Effector memory CD4-positive, alpha-beta T cell (primary cell): ENCODE measurements around the gene HPDL.
"Not testable (repeated sequence)": the region's sequence is repeated elsewhere in the genome, so short reads cannot be mapped to it uniquely, and the experiment has no call there.

Source experiments
- DNase-seq, 3 donors: peaks; one replicate each; pipeline ENCODE4 v3.0.0-alpha.2; 2020
- H3K27ac ChIP-seq: 2 replicates; pipeline ENCODE4 v1.7.0; 2013; ENCODE audit warnings: mild to moderate bottlenecking, low read length, moderate library complexity; ENCODE audit not compliant: insufficient read depth, poor library complexity, severe bottlenecking
- H3K27me3 ChIP-seq: replicated peaks from 2 replicates; pipeline ENCODE4 v1.7.0; 2013; ENCODE audit warnings: mild to moderate bottlenecking, low read length; ENCODE audit not compliant: insufficient read depth, control insufficient read depth, poor library complexity, severe bottlenecking
- H3K36me3 ChIP-seq: 2 replicates; pipeline ENCODE4 v1.7.0; 2013; ENCODE audit warnings: mild to moderate bottlenecking, low read length, moderate library complexity; ENCODE audit not compliant: control insufficient read depth, insufficient read depth
- H3K4me1 ChIP-seq: 2 replicates; pipeline ENCODE4 v1.7.0; 2013; ENCODE audit warnings: low read length, mild to moderate bottlenecking; ENCODE audit not compliant: control insufficient read depth, insufficient read depth, poor library complexity, severe bottlenecking
- H3K4me3 ChIP-seq: 2 replicates; pipeline ENCODE4 v1.7.0; 2013; ENCODE audit warnings: low read length, low read depth, mild to moderate bottlenecking; ENCODE audit not compliant: insufficient read depth, poor library complexity, severe bottlenecking
- H3K9me3 ChIP-seq: 2 replicates; pipeline ENCODE4 v1.7.0; 2013; ENCODE audit warnings: mild to moderate bottlenecking, low read length, moderate library complexity; ENCODE audit not compliant: control insufficient read depth

HPDL gene

DNA sequence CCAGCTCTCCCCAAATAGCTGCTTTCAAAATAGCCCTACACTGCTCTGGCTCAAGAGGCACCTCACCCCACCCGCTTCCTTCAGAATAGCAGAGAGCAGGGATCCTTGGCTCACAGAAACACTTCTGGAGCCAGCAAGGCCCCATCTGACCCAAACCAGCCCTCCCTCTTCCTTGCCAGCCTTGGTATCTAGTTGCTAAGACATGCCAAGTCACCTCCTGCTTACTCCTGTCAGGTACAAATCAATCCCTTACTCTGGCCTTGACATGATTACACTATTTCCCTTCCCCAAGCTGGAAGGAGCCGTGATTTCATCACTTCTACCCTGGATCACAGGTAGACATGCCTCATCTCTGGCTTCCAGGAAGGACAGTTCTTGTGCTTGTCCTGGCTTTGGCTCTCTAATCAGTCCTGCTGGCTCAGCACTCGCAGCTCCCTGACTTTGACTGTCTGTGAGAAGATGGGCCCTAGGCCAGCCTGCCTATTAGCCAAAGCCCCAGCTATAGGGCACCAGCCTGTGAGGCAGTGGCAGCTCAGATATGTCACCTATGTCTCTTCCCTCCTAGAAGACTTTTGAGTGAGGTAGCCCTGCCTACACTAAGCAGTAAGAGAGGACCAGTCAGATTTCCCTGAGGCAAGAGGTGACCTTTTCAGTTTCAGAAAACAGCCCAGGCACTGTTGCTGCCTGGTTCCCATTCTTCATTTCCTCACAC is 22.4 kb downstream of the HPDL start:
- H3K27me3 ChIP-seq, result no peaks in the 10 kb centered on the region

DNA sequence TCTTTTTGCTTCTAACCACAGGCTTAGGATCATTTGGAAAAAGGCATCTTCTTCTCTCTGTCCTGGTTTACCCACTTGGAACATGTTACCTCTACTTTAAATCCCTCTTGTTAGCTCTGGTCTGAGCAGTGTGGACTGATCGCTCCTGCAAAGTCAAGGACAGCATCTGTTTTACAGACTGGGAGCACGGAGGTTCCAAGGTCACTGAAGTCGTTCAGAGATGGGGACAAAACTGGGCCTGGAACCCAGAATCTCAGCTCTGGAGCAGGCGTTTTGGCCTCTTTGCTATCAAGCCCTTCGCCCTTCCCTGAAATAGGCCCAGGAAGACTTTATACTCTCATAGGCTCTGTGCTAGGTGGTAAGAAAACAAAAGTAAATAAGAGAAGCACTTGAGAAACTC is 24.8 kb downstream of the HPDL start:
- Histone ChIP-seq H3K27me3 (no peaks in the 10 kb centered on the region), H3K4me3 (no peak overlapping the region), H3K4me1 (no peaks in the 10 kb centered on the region), H3K36me3 (no peaks in the 10 kb centered on the region), H3K27ac (no peak overlapping the region), H3K9me3 (no peaks in the 10 kb centered on the region)
- no peak for DNase-seq

More for the DNA sequence above, 22.4 kb downstream of the HPDL start:
- no peaks in the 10 kb centered on the region for H3K4me1 ChIP-seq
- H3K4me3 ChIP-seq, result no peak overlapping the region
- no peak overlapping the region for H3K27ac ChIP-seq
- peaks cover 10% of the 10 kb centered on the region for H3K36me3 ChIP-seq
- no peaks in the 10 kb centered on the region for H3K9me3 ChIP-seq
- DNase-seq, result no peak

DNA sequence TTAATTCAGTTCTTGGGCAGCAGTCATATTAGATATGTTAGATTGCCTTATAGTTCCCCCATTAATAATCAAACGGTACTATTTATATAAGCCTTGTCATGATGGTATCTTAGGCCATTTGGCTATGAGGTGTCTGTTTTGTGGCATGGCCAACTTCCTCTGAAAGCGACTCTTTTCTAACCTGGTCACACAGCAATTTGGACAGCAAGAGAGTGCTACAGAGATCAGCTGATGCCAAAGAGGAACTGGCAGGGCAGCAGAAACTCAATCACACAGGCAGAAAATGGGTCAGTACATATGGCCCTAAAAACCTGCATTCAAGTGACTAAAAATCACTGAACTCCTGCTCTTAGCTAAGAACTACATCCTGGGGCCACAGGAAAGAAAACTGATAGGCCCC is 27.0 kb downstream of the HPDL start:
- no peaks in the 10 kb centered on the region for H3K4me1 ChIP-seq
- DNase-seq, result no peak
- H3K27ac ChIP-seq, result no peak overlapping the region
- no peak overlapping the region for H3K4me3 ChIP-seq
- H3K9me3 ChIP-seq, result no peaks in the 10 kb centered on the region
- no peaks in the 10 kb centered on the region for H3K36me3 ChIP-seq
- H3K27me3 ChIP-seq, result no peaks in the 10 kb centered on the region

DNA sequence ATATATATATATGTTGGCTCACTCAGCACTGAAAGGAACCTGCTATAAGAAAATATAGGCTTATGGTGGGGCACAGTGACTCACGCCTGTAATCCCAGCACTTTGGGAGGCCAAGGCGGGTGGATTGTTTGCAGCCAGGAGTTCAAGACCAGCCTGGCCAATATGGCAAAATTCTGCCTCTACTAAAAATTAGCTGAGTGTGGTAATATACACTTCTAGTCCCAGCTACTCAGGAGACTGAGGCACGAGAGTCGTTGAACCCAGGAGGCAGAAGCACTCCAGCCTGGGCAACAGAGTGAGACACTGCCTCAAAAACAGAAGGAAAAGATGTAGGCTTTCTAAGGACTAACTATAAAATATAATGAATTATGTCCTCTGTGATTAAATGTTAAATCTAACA is 28.1 kb downstream of the HPDL start:
- Histone ChIP-seq H3K27me3 (no peaks in the 10 kb centered on the region), H3K27ac (no peak overlapping the region), H3K9me3 (no peaks in the 10 kb centered on the region), H3K4me3 (no peak overlapping the region), H3K36me3 (no peaks in the 10 kb centered on the region), H3K4me1 (no peaks in the 10 kb centered on the region)
- no peak for DNase-seq

DNA sequence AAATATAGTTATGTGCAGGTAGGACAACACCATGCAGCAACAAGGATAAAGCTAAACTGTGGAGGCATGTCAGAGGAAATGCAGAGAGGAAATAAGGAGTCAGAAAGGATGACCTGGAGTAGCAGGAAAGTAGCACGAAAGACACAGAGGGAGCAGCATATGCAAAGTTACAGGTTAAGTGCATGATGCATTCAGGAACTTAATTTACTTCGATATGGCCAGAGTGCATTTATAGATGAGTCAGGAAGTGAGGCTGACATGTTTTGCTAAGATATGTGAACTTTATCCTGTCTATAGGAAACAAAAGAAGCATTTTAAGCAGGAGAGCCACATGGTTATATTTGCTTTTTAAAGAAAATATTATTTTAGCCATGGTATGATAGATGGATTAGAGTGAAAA is 29.0 kb downstream of the HPDL start:
- no peaks in the 10 kb centered on the region for H3K36me3 ChIP-seq
- no peak overlapping the region for H3K4me3 ChIP-seq
- H3K9me3 ChIP-seq, result no peaks in the 10 kb centered on the region
- H3K4me1 ChIP-seq, result no peaks in the 10 kb centered on the region
- no peak for DNase-seq
- H3K27me3 ChIP-seq, result no peaks in the 10 kb centered on the region
- H3K27ac ChIP-seq, result no peak overlapping the region

DNA sequence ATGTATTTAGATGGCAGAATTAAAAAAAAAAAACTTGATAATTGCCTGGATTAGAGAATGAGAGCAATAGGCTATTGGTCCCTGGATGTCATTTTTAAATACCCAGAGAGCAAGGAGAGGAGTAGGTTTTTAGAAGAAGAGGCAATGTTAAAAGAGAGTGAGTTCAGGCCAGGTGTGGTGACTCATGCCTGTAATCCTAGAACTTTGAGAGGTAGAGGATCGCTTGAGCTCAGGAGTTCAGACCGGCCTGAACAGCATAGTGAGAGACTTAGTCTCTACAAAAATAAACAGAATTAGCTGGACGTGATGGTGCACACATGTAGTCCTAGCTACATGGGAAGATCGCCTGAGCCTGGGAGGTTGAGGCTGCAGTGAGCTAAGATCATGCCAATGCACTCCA is 29.5 kb downstream of the HPDL start:
- no peaks in the 10 kb centered on the region for H3K4me1 ChIP-seq
- no peaks in the 10 kb centered on the region for H3K9me3 ChIP-seq
- H3K27ac ChIP-seq, result no peak overlapping the region
- DNase-seq, result no peak
- no peak overlapping the region for H3K4me3 ChIP-seq
- H3K36me3 ChIP-seq, result no peaks in the 10 kb centered on the region
- H3K27me3 ChIP-seq, result no peaks in the 10 kb centered on the region

DNA sequence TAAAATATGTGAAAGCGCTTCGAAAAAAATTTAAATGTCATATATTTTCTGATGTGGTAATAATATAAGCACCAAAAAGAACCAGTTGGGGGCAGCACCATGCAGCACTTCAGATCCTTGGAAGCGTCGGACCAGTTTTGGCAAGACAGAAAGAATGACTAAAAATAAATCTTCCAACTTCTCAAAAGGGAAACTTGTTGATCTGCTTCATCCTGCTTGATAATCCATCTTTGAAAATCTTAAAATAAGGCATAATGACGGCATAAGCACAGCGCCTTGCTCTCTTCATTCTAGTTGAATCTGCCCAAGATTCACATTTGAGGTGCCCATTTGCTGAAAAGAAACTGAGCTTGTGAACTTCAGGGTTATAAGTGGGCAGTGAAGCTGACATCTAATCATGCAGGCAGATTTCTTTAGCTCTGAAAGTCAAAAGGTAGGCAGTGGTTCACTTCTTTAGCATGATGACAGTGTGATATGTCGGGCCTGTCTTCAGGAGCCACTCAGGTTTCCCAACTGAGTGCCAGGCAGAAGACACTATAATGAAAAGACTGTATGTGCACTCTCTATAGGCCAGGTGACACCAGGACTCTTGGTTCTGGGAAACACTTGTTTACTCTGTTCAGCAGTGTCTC is 33.3 kb downstream of the HPDL start:
- DNase-seq, result peak in 1 of 3 donors; percentile 20
- H3K36me3 ChIP-seq, result no peaks in the 10 kb centered on the region
- no peaks in the 10 kb centered on the region for H3K9me3 ChIP-seq
- no peaks in the 10 kb centered on the region for H3K4me1 ChIP-seq
- H3K4me3 ChIP-seq, result no peak overlapping the region
- H3K27ac ChIP-seq, result no peak overlapping the region
- no peaks in the 10 kb centered on the region for H3K27me3 ChIP-seq

DNA sequence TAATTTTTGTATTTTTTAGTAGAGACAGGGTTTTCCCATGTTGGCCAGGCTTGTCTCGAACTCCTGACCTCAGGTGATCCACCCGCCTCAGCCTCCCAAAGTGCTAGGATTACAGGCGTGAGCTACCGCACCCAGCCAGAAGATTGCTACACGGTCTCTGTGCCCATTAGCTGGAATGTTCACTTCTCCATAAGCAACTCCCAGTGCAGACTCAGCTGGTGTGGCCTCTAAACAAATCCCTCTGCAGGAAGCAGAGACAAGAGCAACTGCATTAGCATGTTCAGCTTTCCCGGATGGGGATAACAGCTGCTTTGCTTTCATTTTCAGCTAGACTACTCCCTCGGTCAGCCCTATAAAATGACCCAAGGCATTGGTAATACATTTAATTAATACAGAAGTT is 34.3 kb downstream of the HPDL start:
- not testable (repeated sequence) for H3K27ac ChIP-seq

DNA sequence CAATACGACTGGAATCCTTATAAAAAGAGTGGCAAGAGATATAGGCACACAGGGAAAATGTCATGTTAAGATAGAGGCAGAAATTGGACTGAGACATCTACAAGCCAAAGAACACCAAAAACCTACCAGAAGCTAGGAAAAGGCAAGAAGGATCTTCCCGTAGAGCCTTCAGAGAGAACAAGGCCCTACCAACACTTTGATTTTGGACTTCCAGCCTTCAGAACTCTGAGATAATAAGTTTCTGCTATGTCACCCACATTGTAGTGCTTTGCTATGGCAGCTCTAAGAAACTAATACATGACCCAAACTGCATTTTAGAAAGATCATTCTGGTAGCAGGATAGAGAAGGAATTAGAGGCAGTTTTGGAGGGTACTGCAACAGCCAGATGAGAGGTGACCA is 37.6 kb downstream of the HPDL start:
- Histone ChIP-seq H3K36me3 (no peaks in the 10 kb centered on the region), H3K9me3 (no peaks in the 10 kb centered on the region), H3K4me3 (no peak overlapping the region), H3K27ac (no peak overlapping the region), H3K27me3 (no peaks in the 10 kb centered on the region), H3K4me1 (no peaks in the 10 kb centered on the region)
- DNase-seq, result no peak

More for the DNA sequence above, 34.3 kb downstream of the HPDL start:
- DNase-seq, H3K9me3 ChIP-seq, H3K4me3 ChIP-seq, H3K36me3 ChIP-seq, H3K4me1 ChIP-seq, H3K27me3 ChIP-seq: not testable (repeated sequence)

DNA sequence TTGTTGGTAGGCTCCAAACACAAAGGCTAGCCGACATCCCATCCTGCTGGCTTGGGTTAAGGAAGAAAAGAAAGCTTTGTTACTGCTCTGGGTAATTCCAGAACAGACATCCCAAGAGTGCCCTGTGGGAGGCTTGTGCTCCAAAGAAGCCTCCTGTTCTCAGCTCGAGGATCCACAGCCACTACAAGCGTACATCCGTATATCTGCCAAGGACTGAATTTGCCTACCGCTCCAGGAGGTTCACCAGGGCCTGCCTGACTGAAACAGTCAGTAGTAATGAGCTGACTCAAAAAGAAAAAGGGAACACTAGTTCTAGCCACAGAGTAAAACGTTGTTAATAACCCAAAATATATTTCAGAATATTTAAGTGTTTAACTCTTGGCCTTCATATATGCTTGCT is 38.4 kb downstream of the HPDL start:
- no peaks in the 10 kb centered on the region for H3K9me3 ChIP-seq

More for the DNA sequence above, 38.4 kb downstream of the HPDL start:
- Histone ChIP-seq H3K4me1 (no peaks in the 10 kb centered on the region), H3K4me3 (no peak overlapping the region), H3K36me3 (no peaks in the 10 kb centered on the region), H3K27me3 (no peaks in the 10 kb centered on the region), H3K27ac (no peak overlapping the region)
- DNase-seq, result no peak
